H9 (cell line): ENCODE results near the gene GNG3. TPM values are rescaled to one million over a fixed set of nuclear protein-coding genes. Genes with fewer than 3 reads are reported as not detected.
"Not testable (repeated sequence)": the region's sequence is repeated elsewhere in the genome, so short reads cannot be mapped to it uniquely, and the experiment has no call there.

Experiments used
- DNase-seq: peaks from one replicate; pipeline ENCODE4 v3.0.0-alpha.2; 2017
- H2AFZ ChIP-seq: one replicate; pipeline ENCODE4 v1.6.1; 2013; ENCODE audit warnings: mild to moderate bottlenecking, low read length, control low read depth, moderate library complexity
- H2AK5ac ChIP-seq: 2 replicates; pipeline ENCODE4 v1.6.1; 2013; ENCODE audit warnings: low read length, control low read depth, mixed read lengths; ENCODE audit not compliant: insufficient read length
- H2BK120ac ChIP-seq: one replicate; pipeline ENCODE4 v1.6.1; 2013; ENCODE audit warnings: low read depth, mild to moderate bottlenecking, low read length, control low read depth, inconsistent platforms; ENCODE audit not compliant: poor library complexity, severe bottlenecking
- H2BK12ac ChIP-seq: 2 replicates; pipeline ENCODE4 v1.6.1; 2013; ENCODE audit warnings: low read length, control low read depth, mixed read lengths, low read depth; ENCODE audit not compliant: insufficient read length
- H2BK15ac ChIP-seq: 2 replicates; pipeline ENCODE4 v1.6.1; 2013; ENCODE audit warnings: low read depth, low read length, control low read depth
- H2BK20ac ChIP-seq: one replicate; pipeline ENCODE4 v1.6.1; 2013; ENCODE audit warnings: low read depth, mild to moderate bottlenecking, low read length, control low read depth, inconsistent platforms; ENCODE audit not compliant: poor library complexity, severe bottlenecking
- H2BK5ac ChIP-seq: 2 replicates; pipeline ENCODE4 v1.6.1; 2013; ENCODE audit warnings: low read length, control low read depth, mixed read lengths; ENCODE audit not compliant: insufficient read length
- H3K14ac ChIP-seq: 2 replicates; pipeline ENCODE4 v1.6.1; 2013; ENCODE audit warnings: low read length, control low read depth; ENCODE audit not compliant: insufficient read depth
- H3K18ac ChIP-seq: 2 replicates; pipeline ENCODE4 v1.6.1; 2013; ENCODE audit warnings: low read depth, mild to moderate bottlenecking, mixed read lengths, low read length, control low read depth; ENCODE audit not compliant: insufficient read length
- H3K23ac ChIP-seq: 2 replicates; pipeline ENCODE4 v1.6.1; 2013; ENCODE audit warnings: low read length, control low read depth, mixed read lengths, low read depth; ENCODE audit not compliant: insufficient read length
- H3K23me2 ChIP-seq: 2 replicates; pipeline ENCODE4 v1.6.1; 2013; ENCODE audit warnings: low read depth, mild to moderate bottlenecking, mixed read lengths, low read length, control low read depth; ENCODE audit not compliant: insufficient read length, poor library complexity, severe bottlenecking
- H3K27ac ChIP-seq: 2 replicates; pipeline ENCODE4 v1.5.1; 2013; ENCODE audit warnings: low read length, control low read depth, mixed read lengths, low read depth; ENCODE audit not compliant: insufficient read length
- H3K27me3 ChIP-seq: 2 replicates; pipeline ENCODE4 v1.6.1; 2013; ENCODE audit warnings: low read length, control low read depth, inconsistent platforms; ENCODE audit not compliant: insufficient read depth
- H3K4ac ChIP-seq: 2 replicates; pipeline ENCODE4 v1.6.1; 2013; ENCODE audit warnings: low read depth, mild to moderate bottlenecking, control low read depth, inconsistent platforms, low read length, moderate library complexity
- H3K4me1 ChIP-seq: 2 replicates; pipeline ENCODE4 v1.6.1; 2013; ENCODE audit warnings: low read length, control low read depth, inconsistent platforms; ENCODE audit not compliant: insufficient read depth
- H3K4me2 ChIP-seq: 2 replicates; pipeline ENCODE4 v1.6.1; 2013; ENCODE audit warnings: low read length, control low read depth, mixed read lengths; ENCODE audit not compliant: insufficient read length, insufficient read depth
- H3K56ac ChIP-seq: 2 replicates; pipeline ENCODE4 v1.6.1; 2013; ENCODE audit warnings: low read depth, mild to moderate bottlenecking, mixed read lengths, low read length, control low read depth; ENCODE audit not compliant: insufficient read length
- H3K79me1 ChIP-seq: 2 replicates; pipeline ENCODE4 v1.6.1; 2013; ENCODE audit warnings: low read depth, mild to moderate bottlenecking, moderate library complexity, low read length, control low read depth, inconsistent platforms; ENCODE audit not compliant: insufficient read depth, poor library complexity, severe bottlenecking
- H3K79me2 ChIP-seq: 2 replicates; pipeline ENCODE4 v1.6.1; 2013; ENCODE audit warnings: low read length, control low read depth, inconsistent platforms; ENCODE audit not compliant: insufficient read depth
- H3K9ac ChIP-seq: 2 replicates; pipeline ENCODE4 v1.6.1; 2013; ENCODE audit warnings: low read length, control low read depth, mixed read lengths; ENCODE audit not compliant: insufficient read length; ENCODE audit errors: extremely low read depth
- H3K9me3 ChIP-seq: one replicate; pipeline ENCODE4 v1.6.1; 2013; ENCODE audit warnings: low read depth, low read length, inconsistent platforms; ENCODE audit not compliant: control insufficient read depth
- H3T11ph ChIP-seq: one replicate; pipeline ENCODE4 v1.6.1; 2013; ENCODE audit warnings: mild to moderate bottlenecking, low read length, control low read depth, inconsistent platforms
- H4K20me1 ChIP-seq: one replicate; pipeline ENCODE4 v1.6.1; 2013; ENCODE audit not compliant: control insufficient read depth, insufficient read length, insufficient read depth
- H4K5ac ChIP-seq: 2 replicates; pipeline ENCODE4 v1.6.1; 2013; ENCODE audit warnings: low read depth, mild to moderate bottlenecking, mixed read lengths, low read length, control low read depth; ENCODE audit not compliant: insufficient read length
- H4K8ac ChIP-seq: replicated peaks from 2 replicates; pipeline ENCODE4 v1.6.1; 2013; ENCODE audit warnings: low read length, control low read depth, mixed read lengths, low read depth; ENCODE audit not compliant: insufficient read length
- H4K91ac ChIP-seq: 2 replicates; pipeline ENCODE4 v1.6.1; 2013; ENCODE audit warnings: low read depth, mild to moderate bottlenecking, moderate library complexity, mixed read lengths, low read length, control low read depth; ENCODE audit not compliant: insufficient read length
- H3K27ac Mint-ChIP-seq, 3 experiments: 2 replicates in 2 of 3; 3 replicates in 1 of 3; pipeline ENCODE4 v1.8.0; 2020 to 2021; ENCODE audit warnings: mixed read lengths in 3 of 3, mild to moderate bottlenecking in 1 of 3, moderate library complexity in 1 of 3
- H3K27me3 Mint-ChIP-seq: 2 replicates; pipeline ENCODE4 v1.8.0; 2021; ENCODE audit warnings: low read depth, mild to moderate bottlenecking, moderate library complexity, mixed read lengths
- H3K36me3 Mint-ChIP-seq, 3 experiments: 2 replicates in 2 of 3; 3 replicates in 1 of 3; pipeline ENCODE4 v1.8.0; 2020 to 2021; ENCODE audit warnings: low read depth in 3 of 3, mixed read lengths in 3 of 3; ENCODE audit not compliant: insufficient read depth in 1 of 3
- H3K4me1 Mint-ChIP-seq, 2 experiments: 2 replicates each; pipeline ENCODE4 v1.8.0; 2020; ENCODE audit warnings: mixed read lengths in 2 of 2
- H3K4me3 Mint-ChIP-seq, 2 experiments: 2 replicates in 1 of 2; 3 replicates in 1 of 2; pipeline ENCODE4 v1.8.0; 2020 to 2021; ENCODE audit warnings: mild to moderate bottlenecking in 2 of 2, mixed read lengths in 2 of 2, moderate library complexity in 1 of 2
- H3K9me3 Mint-ChIP-seq, 2 experiments: 2 replicates in 1 of 2; 3 replicates in 1 of 2; pipeline ENCODE4 v1.8.0; 2020; ENCODE audit warnings: mild to moderate bottlenecking in 2 of 2, mixed read lengths in 2 of 2, moderate library complexity in 1 of 2
- CTCF ChIP-seq: fragments of 200-600 bp; sonication (generic); conservative IDR thresholded peaks from 3 replicates; pipeline ENCODE4 v1.8.0; 2021; ENCODE audit warnings: antibody characterized with exemption, mild to moderate bottlenecking
- WGBS: extraction: QIAGEN DNeasy Blood & Tissue Kit; methylation state at CpG from one replicate; pipeline ENCODE4 v1.1.7; 2013; ENCODE audit warnings: missing lambda C conversion rate, low lambda C conversion rate, mixed read lengths; ENCODE audit not compliant: insufficient read length; ENCODE audit errors: extremely low coverage; 5-methylcytosine and 5-hydroxymethylcytosine counted together
- total RNA-seq: library from RNA; stranded (reverse); gene quantifications from 2 replicates; pipeline ENCODE4 v1.2.1, GENCODE V29; 2021

The GNG3 gene
- total RNA-seq, 1 experiment from 2014 or later: 3.2 TPM

DNA sequence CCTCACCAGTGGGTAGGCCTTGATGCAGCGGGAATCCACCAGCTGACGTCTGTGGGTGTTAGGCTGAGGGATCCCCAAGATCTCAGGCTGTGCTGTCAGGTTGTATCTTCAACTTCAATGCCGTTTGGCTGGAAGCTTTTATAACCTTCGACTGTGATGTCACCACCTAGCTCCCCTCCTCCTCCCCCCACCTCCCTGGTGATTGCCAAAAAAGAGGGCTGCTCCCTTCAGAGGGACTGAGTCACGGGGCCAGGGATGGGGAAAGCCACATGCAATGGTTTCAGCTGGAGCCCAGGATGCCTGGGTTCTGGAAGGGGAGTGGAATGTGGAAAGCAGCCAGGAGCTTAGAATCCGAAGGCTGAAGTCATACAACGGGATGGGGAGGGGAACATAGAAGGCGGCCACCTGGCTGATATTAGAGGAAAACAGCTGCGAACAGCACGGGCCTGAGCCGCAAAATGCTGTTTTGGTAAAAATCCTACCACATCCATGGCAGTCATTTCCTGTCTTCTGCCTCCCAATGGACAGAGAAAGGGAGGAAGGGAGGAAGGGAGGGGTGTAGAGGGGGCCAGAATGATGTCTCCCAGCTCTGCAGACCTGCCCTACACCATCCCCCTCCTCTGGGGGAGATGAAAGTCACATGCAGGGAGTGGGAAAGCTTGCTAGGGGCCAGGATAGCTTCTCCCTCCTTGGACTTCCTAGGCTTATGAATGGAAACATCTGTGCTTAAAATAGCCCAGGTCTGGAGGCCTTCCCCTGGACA, 17.9 kb upstream of the GNG3 start, which contains the start of gene LRRN4CL:
Gene LRRN4CL (minus strand): TSS at position 110 of the 763 bp plus-strand sequence. CDS start 1,022 bp downstream, outside the sequence.
- H4K20me1 ChIP-seq: no peaks in the 10 kb centered on the region
- H3K27me3 Mint-ChIP-seq: no peaks in the 10 kb centered on the region
- no peak within 1 kb of the TSS for H4K5ac ChIP-seq
- no peak within 1 kb of the TSS for H2AFZ ChIP-seq
- no peaks in the 10 kb centered on the region for H3K9me3 ChIP-seq
- no peaks in the 10 kb centered on the region for H3K27me3 ChIP-seq
- H3K23me2 ChIP-seq: no peaks in the 10 kb centered on the region
- H2BK20ac ChIP-seq: no peak within 1 kb of the TSS
- H2BK15ac ChIP-seq: no peak within 1 kb of the TSS
- H3K27ac ChIP-seq: no peak within 1 kb of the TSS
- H4K8ac ChIP-seq: no peak within 1 kb of the TSS
- H3K27ac Mint-ChIP-seq: peak within 1 kb of the TSS; percentile 55 to 88 (median 70); a peak in 5 of 7 replicates
- no peak within 1 kb of the TSS for H3K23ac ChIP-seq
- no peak within 1 kb of the TSS for H2BK5ac ChIP-seq
- no peaks in the 10 kb centered on the region; a peak in 1 of 5 replicates for H3K9me3 Mint-ChIP-seq
- H3K79me2 ChIP-seq: no peaks in the 10 kb centered on the region
- H3T11ph ChIP-seq: no peak within 1 kb of the TSS
- no CpG with 5 or more reads among the region's 11 CpGs for WGBS
- H3K18ac ChIP-seq: no peak within 1 kb of the TSS
- no peak within 1 kb of the TSS for H3K9ac ChIP-seq
- peaks cover 0 to 11% of the 10 kb centered on the region in 2 experiments; a peak in 3 of 4 replicates for H3K4me1 Mint-ChIP-seq
- H3K36me3 Mint-ChIP-seq: peaks cover 14 to 33% (median 32%) of the 10 kb centered on the region in 3 experiments; a peak in 5 of 7 replicates
- no peak within 1 kb of the TSS for H2BK12ac ChIP-seq
- no peak for TF ChIP-seq CTCF
- H3K4me1 ChIP-seq: no peaks in the 10 kb centered on the region
- DNase-seq: no peak
- no peak within 1 kb of the TSS for H2BK120ac ChIP-seq
- no peak within 1 kb of the TSS for H3K4me2 ChIP-seq
- no peak within 1 kb of the TSS for H4K91ac ChIP-seq
- no peak within 1 kb of the TSS; a peak in 1 of 5 replicates for H3K4me3 Mint-ChIP-seq
- no peak within 1 kb of the TSS for H3K56ac ChIP-seq
- no peak within 1 kb of the TSS for H2AK5ac ChIP-seq
- H3K79me1 ChIP-seq: no peaks in the 10 kb centered on the region
- H3K14ac ChIP-seq: no peak within 1 kb of the TSS
- no peak within 1 kb of the TSS for H3K4ac ChIP-seq

- H3K27ac Mint-ChIP-seq, H3K56ac ChIP-seq, H3K4me2 ChIP-seq, H3K4ac ChIP-seq, H3K79me1 ChIP-seq, H4K8ac ChIP-seq, H2BK15ac ChIP-seq, H3K4me1 ChIP-seq, H3K9me3 Mint-ChIP-seq, H2BK20ac ChIP-seq, H3K23me2 ChIP-seq, H3K27ac ChIP-seq, H4K91ac ChIP-seq, H2BK5ac ChIP-seq, H3K9me3 ChIP-seq, H3K9ac ChIP-seq, H3K23ac ChIP-seq, H3K4me3 Mint-ChIP-seq, H3K79me2 ChIP-seq, DNase-seq, H2BK120ac ChIP-seq, H3K27me3 ChIP-seq, H2BK12ac ChIP-seq, H3K18ac ChIP-seq, H2AK5ac ChIP-seq, H3K14ac ChIP-seq, H2AFZ ChIP-seq, H4K20me1 ChIP-seq, H4K5ac ChIP-seq, H3K27me3 Mint-ChIP-seq, H3T11ph ChIP-seq: not testable (repeated sequence)
- WGBS: no CpG with 5 or more reads among the region's 4 CpGs
- peaks cover 0 to 12% of the 10 kb centered on the region in 2 experiments; a peak in 3 of 4 replicates for H3K4me1 Mint-ChIP-seq
- H3K36me3 Mint-ChIP-seq: peaks cover 16 to 42% (median 41%) of the 10 kb centered on the region in 3 experiments; a peak in 5 of 7 replicates
These were observed 13.9 kb upstream of the GNG3 start for GRCh38 chr11:62693624-62694023.
